Liver (tissue), 9 donors: ENCODE results near the gene PRKAR1B. TPM values are rescaled to one million over a fixed set of nuclear protein-coding genes. Genes with fewer than 3 reads are reported as not detected.

ENCODE experiments used
- DNase-seq: peaks from one replicate; pipeline ENCODE4 v3.0.0-alpha.2; 2017; ENCODE audit warnings: low spot score
- H3K27ac ChIP-seq, 2 donors: one replicate each; pipeline ENCODE4 v1.7.0; 2013; ENCODE audit warnings: inconsistent platforms in 2 of 2, low read length in 2 of 2, control low read depth in 1 of 2, low read depth in 1 of 2, mild to moderate bottlenecking in 1 of 2
- H3K27me3 ChIP-seq, 4 donors: one replicate each; pipeline versions ENCODE4 v1.6.1 to v1.7.0; 2013; ENCODE audit warnings: low read length in 3 of 4, inconsistent platforms in 1 of 4, mild to moderate bottlenecking in 1 of 4, moderate library complexity in 1 of 4; ENCODE audit not compliant: control insufficient read depth in 4 of 4, insufficient read depth in 4 of 4
- H3K36me3 ChIP-seq, 4 donors: one replicate each; pipeline versions ENCODE4 v1.6.1 to v1.7.0; 2013; ENCODE audit warnings: low read length in 3 of 4, mild to moderate bottlenecking in 3 of 4, low read depth in 1 of 4, moderate library complexity in 1 of 4; ENCODE audit not compliant: control insufficient read depth in 4 of 4, insufficient read depth in 3 of 4
- H3K4me1 ChIP-seq, 4 donors: one replicate each; pipeline versions ENCODE4 v1.6.1 to v1.7.0; 2013; ENCODE audit warnings: low read length in 3 of 4, mild to moderate bottlenecking in 3 of 4, moderate library complexity in 1 of 4; ENCODE audit not compliant: control insufficient read depth in 4 of 4, insufficient read depth in 4 of 4
- H3K4me3 ChIP-seq, 3 donors: one replicate each; pipeline versions ENCODE4 v1.6.1 to v1.7.0; 2013; ENCODE audit warnings: low read length in 3 of 3, control low read depth in 1 of 3, low read depth in 1 of 3, mild to moderate bottlenecking in 1 of 3
- H3K9ac ChIP-seq, 2 donors: one replicate each; pipeline ENCODE4 v1.7.0; 2013; ENCODE audit warnings: low read length in 2 of 2, mild to moderate bottlenecking in 2 of 2, moderate library complexity in 2 of 2, control low read depth in 1 of 2, low read depth in 1 of 2
- H3K9me3 ChIP-seq, 4 donors: one replicate each; pipeline versions ENCODE4 v1.6.1 to v1.7.0; 2013; ENCODE audit warnings: low read length in 3 of 4; ENCODE audit not compliant: control insufficient read depth in 4 of 4
- ATF3 ChIP-seq: IDR thresholded peaks from 2 replicates; pipeline ENCODE4 v1.6.1; 2016; ENCODE audit warnings: antibody characterized with exemption
- CTCF ChIP-seq: fragments of 150-350 bp; IDR thresholded peaks from 2 replicates; pipeline ENCODE4 v1.5.1; 2017; ENCODE audit warnings: improper control_type of control experiment, low read depth, low read length; ENCODE audit not compliant: missing input control
- EGR1 ChIP-seq, 2 donors: IDR thresholded peaks; 2 replicates each; pipeline ENCODE4 v1.6.1; 2016 to 2018; ENCODE audit warnings: antibody characterized with exemption in 2 of 2, low read depth in 2 of 2
- FOXA1 ChIP-seq: IDR thresholded peaks from 2 replicates; pipeline ENCODE4 v1.6.1; 2016; ENCODE audit warnings: antibody characterized with exemption
- FOXA2 ChIP-seq: IDR thresholded peaks from 2 replicates; pipeline ENCODE4 v1.6.1; 2016; ENCODE audit warnings: antibody characterized with exemption
- GABPA ChIP-seq, 2 donors: IDR thresholded peaks in 1 of 2; conservative IDR thresholded peaks in 1 of 2; 2 replicates each; pipeline ENCODE4 v1.6.1; 2016; ENCODE audit warnings: antibody characterized with exemption in 2 of 2, mild to moderate bottlenecking in 1 of 2, moderate library complexity in 1 of 2
- HNF4A ChIP-seq, 2 donors: conservative IDR thresholded peaks; 2 replicates each; pipeline ENCODE4 v1.6.1; 2016; ENCODE audit warnings: antibody characterized with exemption in 2 of 2, mild to moderate bottlenecking in 2 of 2
- HNF4G ChIP-seq: IDR thresholded peaks from 2 replicates; pipeline ENCODE4 v1.6.1; 2016; ENCODE audit warnings: antibody characterized with exemption
- JUND ChIP-seq, 2 donors: IDR thresholded peaks; 2 replicates each; pipeline ENCODE4 v1.6.1; 2016; ENCODE audit warnings: antibody characterized with exemption in 2 of 2
- MAX ChIP-seq: IDR thresholded peaks from 2 replicates; pipeline ENCODE4 v1.6.1; 2016; ENCODE audit warnings: antibody characterized with exemption
- NR2F2 ChIP-seq: IDR thresholded peaks from 2 replicates; pipeline ENCODE4 v1.6.1; 2016; ENCODE audit warnings: antibody characterized with exemption
- RAD21 ChIP-seq, 2 donors: IDR thresholded peaks; 2 replicates each; pipeline ENCODE4 v1.6.1; 2016; ENCODE audit warnings: antibody characterized with exemption in 2 of 2, mild to moderate bottlenecking in 2 of 2
- REST ChIP-seq: IDR thresholded peaks from 2 replicates; pipeline ENCODE4 v1.6.1; 2016; ENCODE audit warnings: antibody characterized with exemption, mild to moderate bottlenecking
- RXRA ChIP-seq, 2 donors: IDR thresholded peaks; 2 replicates each; pipeline ENCODE4 v1.6.1; 2017 to 2018; ENCODE audit warnings: antibody characterized with exemption in 2 of 2, mild to moderate bottlenecking in 1 of 2
- SP1 ChIP-seq: IDR thresholded peaks from 2 replicates; pipeline ENCODE4 v1.6.1; 2018; ENCODE audit warnings: antibody characterized with exemption, mild to moderate bottlenecking
- TAF1 ChIP-seq: conservative IDR thresholded peaks from 2 replicates; pipeline ENCODE4 v1.6.1; 2016; ENCODE audit warnings: antibody characterized with exemption, mild to moderate bottlenecking
- YY1 ChIP-seq: IDR thresholded peaks from 2 replicates; pipeline ENCODE4 v1.6.1; 2016; ENCODE audit warnings: antibody characterized with exemption, mild to moderate bottlenecking
- ZBTB33 ChIP-seq: IDR thresholded peaks from 2 replicates; pipeline ENCODE4 v1.6.1; 2016; ENCODE audit warnings: antibody characterized with exemption
- WGBS: extraction: QIAGEN DNeasy Blood & Tissue Kit; methylation state at CpG from one replicate; pipeline ENCODE4 v1.1.7; 2013; 5-methylcytosine and 5-hydroxymethylcytosine counted together
- polyA plus RNA-seq, 2 donors: library from polyadenylated mRNA; stranded (reverse) in 1 of 2; unstranded in 1 of 2; fragments of 200-250 nt in 1 of 2; fragments of >200 nt in 1 of 2; fragmentation: Nextera tagmentation in 1 of 2; extraction: Ambion mirVana in 1 of 2; gene quantifications; one replicate each; pipeline versions ENCODE4 v1.2.1 to v1.2.3, GENCODE V29; 2013 to 2015
- total RNA-seq, 2 donors: library from RNA; depleted of rRNA; stranded (reverse); fragments of >200 nt; gene quantifications; one replicate each; pipeline ENCODE4 v1.2.3, GENCODE V29; 2014
- donor health status: healthy.
- donor health status: healthy.
- donor health status: healthy.
- donor health status: healthy.
- donor health status: healthy.

The PRKAR1B gene
- total and polyA plus RNA-seq, 4 donors, result 11.1 to 14.4 (median 12.4) TPM

- DNase-seq, result no peak
- H3K4me1 ChIP-seq, result no peaks in the 10 kb centered on the region
- no peaks in the 10 kb centered on the region for H3K9me3 ChIP-seq
- 95% methylated on average over 30 of the region's 30 CpGs for WGBS
- no peak overlapping the region for H3K27ac ChIP-seq
- H3K27me3 ChIP-seq, result no peaks in the 10 kb centered on the region
- H3K4me3 ChIP-seq, result no peak overlapping the region
- TF ChIP-seq CTCF (no peak), SP1 (no peak), NR2F2 (no peak), TAF1 (no peak), REST (no peak), JUND (IDR thresholded peaks at IDR 0.05) (no peak), ZBTB33 (no peak), YY1 (no peak), HNF4G (no peak), FOXA2 (no peak), FOXA1 (no peak), ATF3 (no peak), HNF4A (conservative IDR thresholded peaks at IDR 0.05) (no peak), EGR1 (IDR thresholded peaks at IDR 0.05; ENCODE audit: low read depth in 2 of 2) (no peak), GABPA (IDR thresholded peaks at IDR 0.05 in 1 of 2, conservative IDR thresholded peaks at IDR 0.05 in 1 of 2) (no peak), RAD21 (IDR thresholded peaks at IDR 0.05) (no peak), RXRA (IDR thresholded peaks at IDR 0.05) (no peak), MAX (no peak)
- no peaks in the 10 kb centered on the region for H3K36me3 ChIP-seq
- no peak overlapping the region for H3K9ac ChIP-seq
These were observed 157.8 kb downstream of the PRKAR1B start for GRCh38 chr7:569071-569855.
